Uterine smooth muscle cell (primary cell): Measurements from ENCODE around the gene ADAMTSL4. TPM values are rescaled to one million over a fixed set of nuclear protein-coding genes. Genes with fewer than 3 reads are reported as not detected.

Experiments used
- total RNA-seq: library from RNA; depleted of rRNA; stranded (reverse); fragments of >200 nt; gene quantifications from 2 replicates; pipeline ENCODE4 v1.2.3, GENCODE V29; 2014

The ADAMTSL4 gene
- total RNA-seq = 2.1 and 2.9 TPM in 2 replicates

DNA sequence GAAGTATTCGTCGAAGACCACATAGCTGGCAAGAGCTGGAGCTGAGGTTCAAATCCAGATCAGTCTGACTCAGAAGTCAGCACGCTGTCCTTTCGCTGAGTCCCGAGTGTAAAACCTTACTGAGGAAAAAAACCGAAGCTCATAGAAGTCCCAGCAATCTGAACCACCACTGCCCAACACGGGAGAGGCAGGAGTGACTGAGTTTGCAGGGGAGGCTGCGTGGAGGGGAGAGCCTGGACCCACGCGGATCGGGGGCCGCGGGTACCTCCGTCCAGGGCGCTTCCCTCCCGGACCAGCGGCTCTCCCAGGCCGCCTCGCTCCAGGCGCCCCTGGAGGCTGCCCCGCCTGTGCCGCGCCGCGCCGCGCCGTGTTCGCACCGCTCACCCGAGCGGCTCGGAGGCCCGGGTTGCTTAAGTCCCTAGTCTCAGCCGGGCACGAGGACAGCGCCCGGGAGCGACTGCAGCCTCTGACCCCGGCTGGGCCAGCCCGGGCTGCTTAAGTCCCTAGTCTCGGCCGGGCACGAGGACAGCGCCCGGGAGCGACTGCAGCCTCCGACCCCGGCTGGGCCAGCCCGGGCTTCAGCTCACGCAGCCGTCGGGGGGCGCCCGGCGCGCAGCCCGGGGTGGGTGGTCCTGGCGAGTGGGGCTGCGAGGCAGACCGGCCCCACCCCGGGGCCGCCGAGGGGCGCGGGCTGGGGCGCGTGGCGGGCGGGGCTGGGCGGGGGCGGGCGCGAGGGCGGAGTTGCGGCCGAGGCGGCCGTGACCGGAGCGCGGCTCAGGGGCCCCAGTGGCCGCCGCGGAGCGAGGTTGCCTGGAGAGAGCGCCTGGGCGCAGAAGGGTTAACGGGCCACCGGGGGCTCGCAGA is at the start of gene ADAMTSL4:
Gene ADAMTSL4 (plus strand): TSS at position 777 of the 864 bp plus-strand sequence. CDS start 2,881 bp downstream, outside the sequence.

DNA sequence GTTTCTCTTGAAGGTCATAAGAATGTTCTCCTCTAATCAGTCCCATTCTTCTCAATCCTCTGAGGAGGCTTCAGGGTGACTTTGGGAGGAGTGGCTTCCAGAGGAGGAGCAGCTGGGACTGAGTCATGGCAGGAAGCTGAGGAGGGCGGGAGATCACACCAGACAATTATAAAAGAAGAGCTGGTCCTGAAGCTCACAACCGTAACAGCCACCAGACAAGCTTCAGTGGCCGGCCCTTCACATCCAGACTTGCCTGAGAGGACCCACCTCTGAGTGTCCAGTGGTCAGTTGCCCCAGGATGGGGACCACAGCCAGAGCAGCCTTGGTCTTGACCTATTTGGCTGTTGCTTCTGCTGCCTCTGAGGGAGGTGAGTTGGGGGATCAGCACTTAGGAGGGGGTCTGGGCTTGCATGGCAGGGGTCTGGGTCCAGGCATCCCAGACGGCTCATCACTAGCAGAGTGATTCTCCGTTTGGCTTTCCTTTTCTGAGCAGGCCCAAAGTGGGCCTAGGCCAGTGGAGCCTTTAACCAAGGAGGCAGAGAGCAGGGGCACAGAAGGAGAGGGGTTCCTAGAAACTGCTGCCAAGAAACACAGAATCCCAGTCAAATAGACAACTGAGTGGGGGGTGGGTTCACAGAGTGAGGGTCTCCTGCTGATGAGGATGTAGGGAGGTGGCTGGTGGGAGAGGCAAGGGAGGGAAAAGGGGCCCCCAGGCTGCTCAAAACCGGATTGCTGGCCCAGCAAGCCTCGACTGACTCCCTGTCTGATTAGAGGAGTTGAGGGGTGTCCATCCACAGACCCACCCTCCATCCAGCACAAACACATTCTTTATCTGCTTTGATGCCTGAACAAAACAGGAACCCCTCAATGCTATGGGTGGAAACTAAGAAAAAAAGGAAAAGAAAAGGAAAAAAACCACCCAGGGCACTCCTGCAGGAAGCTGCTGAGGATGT is 41.0 kb upstream of the ADAMTSL4 start, which contains the start of gene ECM1:
Gene ECM1 (plus strand): TSS at position 198 of the 953 bp plus-strand sequence. CDS start 101 bp downstream, at position 299.

DNA sequence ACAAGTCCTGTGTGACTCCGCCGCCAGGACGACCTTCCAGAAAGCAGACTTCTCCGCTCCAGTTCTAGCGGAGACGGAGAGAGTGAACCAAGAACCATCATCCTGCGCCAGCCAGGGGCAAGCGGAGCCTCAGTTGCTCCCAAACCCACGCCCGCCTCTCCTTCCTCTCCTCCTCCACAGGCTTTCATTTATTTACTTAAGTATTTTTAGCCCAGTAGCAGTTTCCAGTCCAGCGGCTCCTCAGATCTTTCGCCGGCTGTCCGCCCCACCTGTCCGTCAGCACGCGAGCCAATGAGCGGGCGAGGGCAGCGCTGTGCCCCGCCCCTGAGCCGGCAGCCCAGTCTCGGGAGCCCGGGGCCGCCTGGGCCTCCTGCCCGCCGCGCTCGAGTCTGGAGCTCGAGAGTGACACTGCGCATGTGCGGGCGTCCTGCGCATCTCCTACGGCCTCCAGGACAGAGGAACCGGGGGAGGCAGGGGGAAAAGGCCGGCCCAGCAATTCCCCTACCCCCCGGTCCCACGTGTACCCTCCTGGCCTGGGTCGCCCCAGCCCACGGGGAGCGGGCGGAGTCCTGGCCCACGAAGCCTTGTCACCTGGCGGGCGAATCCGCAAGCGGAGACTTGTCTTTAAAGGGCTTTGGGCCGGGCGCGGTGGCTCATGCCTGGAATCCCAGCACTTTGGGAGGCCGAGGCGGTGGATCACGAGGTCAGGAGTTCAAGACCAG is 33.7 kb upstream of the ADAMTSL4 start, which contains the start of gene FALEC:
Gene FALEC (plus strand): TSS at position 425 of the 722 bp plus-strand sequence.

DNA sequence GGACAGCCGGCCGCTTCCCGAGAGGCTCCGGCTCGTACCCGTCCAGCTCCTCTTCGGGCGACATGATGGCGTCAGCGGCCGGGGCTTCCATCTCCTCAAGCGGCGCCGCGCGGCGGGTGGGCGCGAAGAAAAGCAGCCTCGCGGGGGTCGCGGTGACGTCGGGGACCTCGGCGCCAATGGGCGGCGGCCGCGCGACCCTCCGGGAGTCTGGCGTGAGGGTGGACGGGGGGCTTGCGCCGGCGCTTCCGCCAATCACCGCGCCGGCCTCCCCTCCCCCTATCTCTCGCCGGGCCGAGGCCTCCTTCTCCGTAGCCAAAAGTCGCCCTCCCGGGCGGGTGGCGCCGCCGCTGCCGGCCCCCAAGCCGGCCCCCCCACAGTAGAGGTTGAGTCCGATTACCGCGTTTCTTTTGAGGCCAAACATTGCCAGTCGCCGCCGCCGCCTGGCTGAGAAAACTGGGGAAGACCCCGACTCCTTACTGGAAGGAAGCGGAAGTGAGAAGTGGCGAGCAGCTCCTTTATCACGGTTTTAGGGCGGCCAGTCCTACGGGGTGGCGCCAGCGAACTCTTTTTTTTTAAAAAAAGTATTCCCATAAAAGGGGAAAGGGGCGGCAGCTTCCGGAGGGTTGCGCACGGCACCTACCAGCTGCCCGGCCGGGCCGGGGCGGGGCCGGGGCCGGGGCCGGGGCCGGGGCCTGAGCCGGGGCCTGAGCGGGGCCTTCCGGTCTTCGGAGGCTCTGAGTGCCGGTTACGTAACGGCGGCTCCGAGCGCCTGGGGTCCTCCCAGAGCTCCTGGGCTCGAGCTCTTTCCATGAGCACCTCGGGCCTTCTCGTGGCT is 30.1 kb downstream of the ADAMTSL4 start, which contains the start of gene MCL1:
Gene MCL1 (minus strand): TSS at position 501 of the 835 bp plus-strand sequence. CDS start 80 bp downstream, at position 421.

Other genes with a start within 250 kb of the ADAMTSL4 start
- 44.5 and 58.0 TPM in 2 replicates for gene PRPF3, start 227.9 kb upstream of the ADAMTSL4 start, total RNA-seq
- gene RPRD2, start 185.3 kb upstream of the ADAMTSL4 start, total RNA-seq = 6.9 and 8.2 TPM in 2 replicates
- 14.4 and 19.7 TPM in 2 replicates for gene TARS2, start 62.0 kb upstream of the ADAMTSL4 start, total RNA-seq
- gene ECM1, start 41.3 kb upstream of the ADAMTSL4 start, total RNA-seq = 9.1 and 9.5 TPM in 2 replicates
- 0.25 and 0.77 TPM in 2 replicates for gene FALEC, start 33.7 kb upstream of the ADAMTSL4 start, total RNA-seq
- gene MCL1, start 30.2 kb downstream of the ADAMTSL4 start, total RNA-seq = 296 and 333 TPM in 2 replicates
- gene ENSA, start 80.2 kb downstream of the ADAMTSL4 start, total RNA-seq = 98.6 and 166 TPM in 2 replicates
- gene GOLPH3L, start 147.7 kb downstream of the ADAMTSL4 start, total RNA-seq = 11.1 and 16.0 TPM in 2 replicates
- gene HORMAD1, start 171.5 kb downstream of the ADAMTSL4 start, total RNA-seq = not detected in 2 replicates
- gene CTSS, start 216.4 kb downstream of the ADAMTSL4 start, total RNA-seq = 2.7 and 5.2 TPM in 2 replicates